Measurements from ENCODE around the gene LMCD1. TPM values are rescaled to one million over a fixed set of nuclear protein-coding genes. Genes with fewer than 3 reads are reported as not detected.

Gene LMCD1
- total and polyA plus RNA-seq, 2 of the 8 experiments (the other 6 are each of a cell fraction or from before 2014, with no cell fraction given) = 12.3 to 26.5 TPM

GRCh38 chr3:8617921-8618320 is 116.3 kb downstream of the LMCD1 start:
- H3K79me1 ChIP-seq (ENCODE audit: low read depth, low read length) = no peaks in the 10 kb centered on the region
- H4K8ac ChIP-seq (ENCODE audit: extremely low read depth, insufficient read depth, low read length) = no peak overlapping the region
- no peak overlapping the region for H3K4ac ChIP-seq (replicated peaks; ENCODE audit: insufficient read length, low read depth, low read length)
- no peaks in the 10 kb centered on the region for H3K79me2 ChIP-seq (ENCODE audit: control insufficient read depth in 1 of 2, insufficient read depth in 2 of 2, low read length in 2 of 2)
- no peak overlapping the region for H3K18ac ChIP-seq (ENCODE audit: extremely low read depth, low read length)
- H3K14ac ChIP-seq (ENCODE audit: insufficient read length) = no peak overlapping the region
- DNase-seq (ENCODE audit: low read depth in 1 of 2, low spot score in 2 of 2) (no peak), FAIRE-seq (no peak)
- H4K91ac ChIP-seq (replicated peaks; ENCODE audit: insufficient read length, low read length) = no peak overlapping the region
- no peak overlapping the region for H2AFZ ChIP-seq (ENCODE audit: low read length)
- no peak overlapping the region for H2BK5ac ChIP-seq (ENCODE audit: low read depth, low read length)
- no peak overlapping the region for H2BK12ac ChIP-seq (ENCODE audit: low read depth, low read length)
- H3K4me2 ChIP-seq (ENCODE audit: insufficient read depth in 1 of 2, low read depth in 2 of 2, low read length in 2 of 2) = no peak overlapping the region
- H2AK5ac ChIP-seq (ENCODE audit: low read depth, low read length) = no peak overlapping the region
- peaks cover 0 to 4% (median 0%) of the 10 kb centered on the region in 4 experiments; a peak in 2 of 7 replicates for H3K4me1 ChIP-seq (replicated peaks in 1 of 4; ENCODE audit: control insufficient read depth in 3 of 4, insufficient read depth in 4 of 4, low read length in 3 of 4)
- H2BK120ac ChIP-seq (replicated peaks; ENCODE audit: low read depth, low read length) = no peak overlapping the region
- CTCF ChIA-PET (ENCODE audit: partially characterized antibody) = interaction anchor here (0.7 to 2.4 kb wide), 4 partner anchors 21 to 176 kb away, joined by 3 to 11 read pairs (median 4); no protein-coding TSS in a partner anchor
- H4K5ac ChIP-seq (ENCODE audit: insufficient read length, low read depth, low read length) = no peak overlapping the region
- H3K9me3 ChIP-seq (ENCODE audit: insufficient read depth in 2 of 2, low read depth in 1 of 2, low read length in 1 of 2) = 0 out of 4 replicates have a peak, but pooled peaks cover 0 to 4% of the 10 kb centered on the region in 2 experiments
- H3K4me3 ChIP-seq (ENCODE audit: extremely low read depth in 1 of 4, insufficient read depth in 2 of 4, low read depth in 3 of 4, low read length in 4 of 4) = no peak overlapping the region
- no peak overlapping the region for H3K23ac ChIP-seq (ENCODE audit: insufficient read length)
- no peak for TF ChIP-seq RXRA (IDR thresholded peaks at IDR 0.05; ENCODE audit: insufficient read depth, low read depth, low read length)
- TF ChIP-seq SIX5 (IDR thresholded peaks at IDR 0.05; ENCODE audit: low read depth, low read length) = no peak
- no peak for TF ChIP-seq CBX8 (IDR thresholded peaks at IDR 0.05; ENCODE audit: borderline replicate concordance, low read depth, low read length)
- TF ChIP-seq GTF2F1 (IDR thresholded peaks at IDR 0.05; ENCODE audit: borderline replicate concordance, low read depth, low read length) = no peak
- TF ChIP-seq TAF1 (IDR thresholded peaks at IDR 0.05; ENCODE audit: low read depth, low read length) = no peak
- H2BK20ac ChIP-seq (ENCODE audit: low read length) = no peak overlapping the region
- no peak overlapping the region for H3K9ac ChIP-seq (replicated peaks in 1 of 4; ENCODE audit: extremely low read depth in 1 of 4, low read depth in 3 of 4, low read length in 3 of 4)
- no peak overlapping the region for H3K27ac ChIP-seq (ENCODE audit: low read depth, low read length)
- H3K27me3 ChIP-seq (replicated peaks in 1 of 4; ENCODE audit: control insufficient read depth in 3 of 4, extremely low read depth in 1 of 4, insufficient read depth in 3 of 4, low read length in 3 of 4) = no peaks in the 10 kb centered on the region
- POLR2A ChIA-PET (ENCODE audit: partially characterized antibody) = no interaction called here
- H3K56ac ChIP-seq (replicated peaks; ENCODE audit: insufficient read length, low read depth, low read length) = no peak overlapping the region
- 82% methylated on average over 5 of the region's 5 CpGs; no CpG with 5 or more reads in 1 of the 2 experiments for WGBS, 2 experiments (ENCODE audit: extremely low coverage in 1 of 2, insufficient coverage in 1 of 2, insufficient read length in 1 of 2, insufficient replicate concordance in 2 of 2, low coverage in 1 of 2, low lambda C conversion rate in 2 of 2, missing lambda C conversion rate in 1 of 2)
- no peaks in the 10 kb centered on the region for H3K36me3 ChIP-seq (ENCODE audit: control insufficient read depth in 2 of 4, insufficient read depth in 4 of 4, low read length in 3 of 4)
- H2BK15ac ChIP-seq (ENCODE audit: low read length) = no peak overlapping the region
- no peaks in the 10 kb centered on the region for H4K20me1 ChIP-seq (replicated peaks in 1 of 2; ENCODE audit: control insufficient read depth in 1 of 2, insufficient read depth in 2 of 2, low read length in 2 of 2)
- no peaks in the 10 kb centered on the region for H3K23me2 ChIP-seq (ENCODE audit: low read depth, low read length)

Data from H1 (cell line).